ENCODE data around the gene GDPGP1.

The GDPGP1 gene

GRCh38 chr15:90205050-90205848, 28.8 kb upstream of the GDPGP1 start:
- no peak for DNase-seq (ENCODE audit: low spot score)

GRCh38 chr15:90205886-90206285, 28.1 kb upstream of the GDPGP1 start:
- no peak for DNase-seq (ENCODE audit: low spot score)

DNA sequence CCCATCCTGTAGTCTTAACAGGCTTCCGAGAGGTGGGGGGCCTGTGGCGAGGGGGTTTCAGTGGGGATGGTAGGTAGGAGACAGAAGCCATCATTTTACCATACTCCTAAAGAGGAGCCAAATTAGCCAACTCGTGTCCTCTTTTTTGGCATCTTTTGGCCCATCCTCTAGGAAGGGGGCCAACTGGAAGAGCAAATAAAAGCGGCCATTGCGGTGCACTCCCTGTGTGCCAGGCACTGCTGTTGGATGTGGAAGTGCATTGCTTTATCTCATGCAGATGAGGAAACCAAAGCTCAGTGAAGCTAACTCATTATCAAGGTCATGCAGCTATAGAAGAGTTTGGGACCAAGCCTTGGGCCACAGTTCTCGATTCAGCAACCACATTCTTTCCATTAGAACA, 26.8 kb upstream of the GDPGP1 start:
- no peak for DNase-seq (ENCODE audit: low spot score)

GRCh38 chr15:90208356-90208755, 25.7 kb upstream of the GDPGP1 start:
- DNase-seq (ENCODE audit: low spot score): no peak

GRCh38 chr15:90209591-90209990, 24.4 kb upstream of the GDPGP1 start:
- DNase-seq (ENCODE audit: low spot score): no peak

- DNase-seq (ENCODE audit: low spot score): no peak
These were observed 23.4 kb upstream of the GDPGP1 start for GRCh38 chr15:90210593-90210992.

GRCh38 chr15:90211009-90211408, 23.0 kb upstream of the GDPGP1 start:
- DNase-seq (ENCODE audit: low spot score): no peak

- no peak for DNase-seq (ENCODE audit: low spot score)
These were observed 22.4 kb upstream of the GDPGP1 start for GRCh38 chr15:90211440-90212143.

DNA sequence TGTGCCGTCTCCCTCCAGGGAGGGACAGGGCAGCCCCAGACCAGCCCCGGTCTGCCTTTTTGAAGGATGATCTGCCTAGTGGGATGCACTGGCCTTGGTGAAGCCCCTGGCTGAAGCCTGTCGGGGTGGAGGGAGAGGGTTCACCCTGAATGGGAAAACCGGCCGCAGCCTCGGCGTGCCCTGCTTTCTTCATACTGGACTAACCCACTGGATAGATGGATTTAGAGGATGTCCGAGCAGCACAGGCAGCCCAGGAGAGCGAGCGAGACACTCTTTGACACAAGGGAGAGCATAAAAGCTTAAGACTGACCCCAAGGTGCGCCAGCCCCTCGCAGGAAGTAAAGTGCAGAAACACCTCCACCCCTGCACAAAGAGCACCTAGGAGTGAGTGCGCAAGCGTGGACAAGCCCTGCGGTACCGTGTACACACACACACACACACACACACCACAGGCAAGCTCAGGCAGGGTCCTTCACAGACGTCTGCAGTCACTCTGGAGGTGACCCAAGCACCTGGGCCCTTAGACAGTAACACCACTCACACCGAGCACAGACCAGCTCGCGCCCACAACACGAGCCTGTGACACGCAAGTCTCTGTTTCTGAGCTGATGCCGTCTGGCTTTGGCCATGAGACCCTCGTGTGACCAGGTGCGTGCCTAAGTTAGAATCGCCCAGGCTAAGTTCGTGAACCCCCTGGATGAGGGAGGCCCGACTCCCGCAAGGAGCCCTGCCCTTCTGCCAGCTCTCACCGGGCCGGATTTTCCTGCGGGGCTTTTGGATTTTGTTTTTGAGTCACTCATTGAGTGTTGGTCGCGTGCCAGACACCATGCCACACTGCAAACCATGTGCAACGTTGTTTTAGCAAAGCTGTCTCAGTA, 21.5 kb upstream of the GDPGP1 start:
- no peak for DNase-seq (ENCODE audit: low spot score)

DNA sequence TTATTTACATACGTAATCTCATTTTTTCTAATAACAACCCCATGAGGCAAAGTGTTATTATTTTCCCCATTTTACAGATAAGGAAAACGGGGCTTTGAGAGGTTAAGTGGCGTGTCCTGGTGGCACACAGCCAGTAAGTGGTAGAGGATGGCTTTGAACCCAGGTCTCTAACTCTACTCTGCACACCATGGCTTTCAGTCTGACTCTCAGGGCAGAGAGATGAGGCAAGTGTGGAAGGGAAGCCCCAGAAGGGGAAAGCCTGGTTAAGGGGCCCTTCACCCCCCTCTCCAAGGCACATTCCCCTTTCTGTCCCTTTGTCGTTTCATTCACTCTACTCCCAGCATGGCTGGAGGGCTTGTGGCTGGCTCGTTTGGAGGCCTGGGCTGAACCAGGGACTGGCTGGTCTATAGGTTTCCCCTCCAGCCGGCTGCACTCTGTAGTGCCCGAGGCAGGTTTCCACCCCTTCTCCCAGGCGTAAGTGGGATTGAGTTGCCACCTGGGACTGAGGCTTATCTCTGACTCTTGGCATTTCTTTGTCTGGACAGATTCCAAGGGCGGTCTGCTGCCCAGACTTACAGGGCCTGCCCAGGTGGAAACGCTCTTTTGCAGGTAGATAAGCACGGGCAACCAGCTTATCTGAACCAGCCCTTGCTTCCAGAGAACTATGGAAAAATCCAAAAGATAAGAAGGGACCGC, 20.7 kb upstream of the GDPGP1 start:
- no peak for DNase-seq (ENCODE audit: low spot score)

DNA sequence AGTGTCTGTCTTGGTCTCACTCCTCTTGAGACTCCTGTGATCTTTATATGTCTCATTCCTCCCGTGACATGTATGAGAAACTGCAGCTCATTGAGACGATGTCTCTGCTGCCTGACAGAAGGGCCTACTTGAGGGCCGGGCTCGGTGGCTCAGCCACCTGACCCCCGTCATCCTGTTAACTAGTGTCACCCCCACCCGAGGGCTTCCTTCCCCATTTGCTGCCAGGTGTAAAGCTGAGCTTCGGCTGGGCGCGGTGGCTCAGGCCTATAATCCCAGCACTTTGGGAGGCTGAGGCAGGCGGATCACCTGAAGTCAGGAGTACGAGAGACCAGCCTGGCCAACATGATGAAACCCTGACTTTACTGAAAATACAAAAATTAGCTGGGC, 20.2 kb upstream of the GDPGP1 start:
- DNase-seq (ENCODE audit: low spot score): no peak

DNA sequence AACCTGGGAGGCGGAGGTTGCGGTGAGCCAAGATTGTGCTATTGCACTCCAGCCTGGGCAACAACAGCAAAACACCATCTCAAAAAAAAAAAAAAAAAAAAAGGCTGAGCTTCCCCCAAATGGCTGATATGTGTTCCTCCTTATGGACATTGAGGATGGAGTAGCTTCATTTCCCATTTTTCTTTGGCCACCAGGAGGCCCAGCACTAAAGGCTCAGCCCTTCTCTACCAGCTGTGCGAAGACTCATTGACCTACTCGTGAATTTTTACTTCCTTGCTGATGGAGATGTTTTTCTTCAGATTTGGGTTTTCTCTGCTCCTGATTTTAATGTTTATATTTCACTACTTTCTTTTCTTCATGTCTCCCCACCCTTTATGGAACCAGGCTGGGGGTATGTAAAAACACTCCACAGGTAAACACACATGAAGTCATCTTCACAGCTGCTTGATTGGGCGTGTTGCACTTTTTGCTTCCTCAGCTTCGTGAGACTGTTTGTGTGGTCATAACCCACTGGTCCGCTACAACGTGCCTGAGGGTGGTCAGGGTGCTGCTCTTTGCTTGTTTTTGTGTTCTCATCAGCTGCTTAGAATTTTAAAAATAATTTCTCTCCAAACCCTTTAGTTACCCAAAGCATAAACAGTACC, 19.3 kb upstream of the GDPGP1 start:
- DNase-seq (ENCODE audit: low spot score): peak; percentile 48

DNA sequence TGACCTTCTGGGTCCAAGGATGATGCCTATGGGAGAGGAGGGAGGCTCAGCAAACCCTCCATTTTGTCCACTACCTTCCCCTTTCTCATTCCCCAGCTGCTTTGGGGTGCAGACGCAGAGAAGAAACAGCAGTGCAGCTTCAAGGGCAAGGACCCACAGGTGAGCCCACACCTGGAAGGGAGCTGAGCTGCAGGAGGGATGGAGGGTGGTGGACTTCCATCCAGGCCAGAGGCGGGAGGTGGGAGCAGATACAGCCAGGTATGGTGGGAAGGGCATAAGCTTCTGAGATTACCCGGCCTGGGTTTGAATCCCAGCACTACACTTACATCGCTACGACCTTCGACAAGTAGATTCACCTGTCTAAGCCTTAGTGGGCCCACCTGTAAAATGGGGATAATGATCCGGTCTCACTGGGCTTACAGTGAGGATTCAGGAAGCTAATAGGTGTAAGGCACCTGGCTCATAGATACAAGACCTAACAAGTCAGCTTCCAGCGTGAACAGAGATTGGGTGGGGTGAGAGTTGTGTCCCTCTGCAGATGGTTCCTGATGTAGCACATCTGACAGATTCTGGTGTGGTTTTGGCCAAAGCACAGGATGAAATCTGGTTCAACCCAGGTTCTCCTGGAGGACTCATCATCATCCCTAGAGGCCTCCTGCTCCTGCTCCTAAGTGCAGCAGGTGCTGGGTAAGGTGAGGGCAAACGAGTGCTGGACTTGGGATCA, 16.2 kb upstream of the GDPGP1 start:
- no peak for DNase-seq (ENCODE audit: low spot score)

DNA sequence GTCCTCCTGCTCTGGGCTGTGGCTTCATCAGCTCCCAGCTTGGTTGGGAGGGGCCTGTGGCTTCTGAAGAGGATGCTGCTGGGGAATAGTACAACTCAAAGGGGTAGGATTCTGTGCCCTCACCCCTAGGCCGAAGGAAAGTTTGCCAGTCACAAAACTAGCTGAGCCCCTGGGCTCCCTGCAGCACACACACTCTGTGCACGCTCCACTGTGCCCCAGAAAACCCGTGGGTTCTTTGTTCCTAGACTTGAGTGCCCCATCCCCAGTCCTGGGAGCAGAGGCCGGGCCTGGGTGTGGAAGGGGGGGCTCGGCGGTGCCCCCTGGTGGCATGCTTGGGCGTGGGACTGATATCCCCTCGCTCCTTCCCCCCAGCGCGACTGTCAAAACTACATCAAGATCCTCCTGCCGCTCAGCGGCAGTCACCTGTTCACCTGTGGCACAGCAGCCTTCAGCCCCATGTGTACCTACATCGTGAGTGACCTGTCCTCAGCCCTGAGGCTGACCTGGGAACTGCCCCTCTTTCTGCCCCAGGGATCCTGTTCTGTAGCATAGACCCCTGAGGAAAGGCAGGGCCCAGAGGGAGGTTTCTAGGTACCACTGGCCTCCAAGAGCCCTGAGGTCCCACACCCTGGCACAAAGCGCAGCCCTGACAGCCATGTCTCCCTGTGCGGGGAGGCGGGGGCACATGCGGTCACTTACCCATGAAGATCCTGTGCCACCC, 14.4 kb upstream of the GDPGP1 start:
- DNase-seq (ENCODE audit: low spot score): no peak

- DNase-seq (ENCODE audit: low spot score): peak; percentile 76
These were observed 12.6 kb upstream of the GDPGP1 start for GRCh38 chr15:90221246-90221900.

DNA sequence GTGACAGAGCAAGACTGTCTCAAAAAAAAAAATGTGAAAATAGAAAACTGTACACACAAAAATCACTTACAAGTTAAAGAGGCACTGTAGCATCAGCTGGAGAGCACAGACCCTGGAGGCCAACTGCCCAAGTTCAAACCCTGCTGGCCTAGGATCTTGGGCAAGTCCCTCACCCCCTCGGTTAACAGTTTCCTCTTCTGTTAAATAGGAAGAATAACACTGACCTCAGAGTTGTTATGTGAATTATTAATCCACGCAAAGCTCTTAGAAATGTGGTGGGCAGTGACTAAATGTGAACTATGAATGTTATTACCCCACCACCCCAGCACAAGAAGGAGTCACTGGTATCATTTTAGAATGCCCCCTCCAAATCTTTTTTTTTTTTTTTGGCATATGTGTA, 11.5 kb upstream of the GDPGP1 start:
- DNase-seq (ENCODE audit: low spot score): no peak

GRCh38 chr15:90223441-90224165, 10.4 kb upstream of the GDPGP1 start:
- no peak for DNase-seq (ENCODE audit: low spot score)

DNA sequence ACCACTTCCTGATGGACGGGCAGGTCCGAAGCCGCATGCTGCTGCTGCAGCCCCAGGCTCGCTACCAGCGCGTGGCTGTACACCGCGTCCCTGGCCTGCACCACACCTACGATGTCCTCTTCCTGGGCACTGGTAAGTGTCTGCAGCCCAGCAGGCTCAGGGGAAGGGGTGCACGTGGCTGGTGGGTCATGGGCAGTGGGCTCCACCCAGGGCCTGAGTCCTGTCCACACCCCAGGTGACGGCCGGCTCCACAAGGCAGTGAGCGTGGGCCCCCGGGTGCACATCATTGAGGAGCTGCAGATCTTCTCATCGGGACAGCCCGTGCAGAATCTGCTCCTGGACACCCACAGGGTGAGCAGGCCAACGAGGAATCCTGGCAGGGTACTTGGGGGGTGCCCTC, 9.0 kb upstream of the GDPGP1 start:
- no peak for DNase-seq (ENCODE audit: low spot score)
